ENCODE measurements around the gene MED4.

- TF ChIP-seq, protein P1, sequence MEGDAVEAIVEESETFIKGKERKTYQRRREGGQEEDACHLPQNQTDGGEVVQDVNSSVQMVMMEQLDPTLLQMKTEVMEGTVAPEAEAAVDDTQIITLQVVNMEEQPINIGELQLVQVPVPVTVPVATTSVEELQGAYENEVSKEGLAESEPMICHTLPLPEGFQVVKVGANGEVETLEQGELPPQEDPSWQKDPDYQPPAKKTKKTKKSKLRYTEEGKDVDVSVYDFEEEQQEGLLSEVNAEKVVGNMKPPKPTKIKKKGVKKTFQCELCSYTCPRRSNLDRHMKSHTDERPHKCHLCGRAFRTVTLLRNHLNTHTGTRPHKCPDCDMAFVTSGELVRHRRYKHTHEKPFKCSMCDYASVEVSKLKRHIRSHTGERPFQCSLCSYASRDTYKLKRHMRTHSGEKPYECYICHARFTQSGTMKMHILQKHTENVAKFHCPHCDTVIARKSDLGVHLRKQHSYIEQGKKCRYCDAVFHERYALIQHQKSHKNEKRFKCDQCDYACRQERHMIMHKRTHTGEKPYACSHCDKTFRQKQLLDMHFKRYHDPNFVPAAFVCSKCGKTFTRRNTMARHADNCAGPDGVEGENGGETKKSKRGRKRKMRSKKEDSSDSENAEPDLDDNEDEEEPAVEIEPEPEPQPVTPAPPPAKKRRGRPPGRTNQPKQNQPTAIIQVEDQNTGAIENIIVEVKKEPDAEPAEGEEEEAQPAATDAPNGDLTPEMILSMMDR (IDR thresholded peaks at IDR 0.05): no peak
- TF ChIP-seq POLR2AphosphoS5 (IDR thresholded peaks at IDR 0.05; ENCODE audit: insufficient read depth in 1 of 2, low read depth in 1 of 2) (no peak), POLR2A (IDR thresholded peaks at IDR 0.05) (no peak)
Observed at GRCh38 chr13:48066310-48066989, 28.5 kb downstream of the MED4 start.
